Measurements from ENCODE around the gene FABP6. TPM values are rescaled to one million over a fixed set of nuclear protein-coding genes. Genes with fewer than 3 reads are reported as not detected.

FABP6 gene, protein sequence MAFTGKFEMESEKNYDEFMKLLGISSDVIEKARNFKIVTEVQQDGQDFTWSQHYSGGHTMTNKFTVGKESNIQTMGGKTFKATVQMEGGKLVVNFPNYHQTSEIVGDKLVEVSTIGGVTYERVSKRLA
- total RNA-seq (not detected), polyA plus RNA-seq (not detected)

GRCh38 chr5:160229190-160229742 is at the start of gene FABP6:
FABP6 (plus strand) TSS chr5:160229506; CDS start chr5:160229558, 52 bp downstream.
- Histone ChIP-seq H3K27ac (ENCODE audit: low read depth, low read length) (no peak within 1 kb of the TSS), H3K36me3 (ENCODE audit: insufficient read depth, low read length) (no peaks in the 10 kb centered on the region), H3K4me1 (ENCODE audit: insufficient read depth, low read length) (no peaks in the 10 kb centered on the region), H3K9me3 (ENCODE audit: low read length) (no peaks in the 10 kb centered on the region), H3K27me3 (ENCODE audit: insufficient read depth, low read length, poor library complexity, severe bottlenecking) (no peaks in the 10 kb centered on the region), H3K4me3 (ENCODE audit: low read length) (no peak within 1 kb of the TSS)
- H3K27ac Mint-ChIP-seq, result no peak within 1 kb of the TSS
- no peak within 1 kb of the TSS for H3K4me3 Mint-ChIP-seq
- no peaks in the 10 kb centered on the region for H3K9me3 Mint-ChIP-seq
- peaks cover 0 to 3% of the 10 kb centered on the region in 2 donors for H3K27me3 Mint-ChIP-seq
- ChIA-PET POLR2A (no interaction called here), CTCF (no interaction called here)
- DNase-seq, result no peak
- H3K4me1 Mint-ChIP-seq, result no peaks in the 10 kb centered on the region
- H3K36me3 Mint-ChIP-seq, result no peaks in the 10 kb centered on the region

GRCh38 chr5:160180931-160181330 is 48.4 kb upstream of the FABP6 start:
- Histone ChIP-seq H3K9me3 (ENCODE audit: low read length) (no peaks in the 10 kb centered on the region), H3K27ac (ENCODE audit: low read depth, low read length) (no peak overlapping the region), H3K27me3 (ENCODE audit: insufficient read depth, low read length, poor library complexity, severe bottlenecking) (no peaks in the 10 kb centered on the region), H3K4me3 (ENCODE audit: low read length) (no peak overlapping the region), H3K36me3 (ENCODE audit: insufficient read depth, low read length) (no peaks in the 10 kb centered on the region), H3K4me1 (ENCODE audit: insufficient read depth, low read length) (no peaks in the 10 kb centered on the region)
- Mint-ChIP-seq H3K9me3 (peaks cover 0 to 7% (median 0%) of the 10 kb centered on the region in 5 donors), H3K4me1 (no peaks in the 10 kb centered on the region), H3K27me3 (peaks cover 10 to 18% of the 10 kb centered on the region in 2 donors), H3K4me3 (no peak overlapping the region), H3K27ac (no peak overlapping the region), H3K36me3 (peaks cover 0 to 4% (median 0%) of the 10 kb centered on the region in 3 donors)
- ChIA-PET CTCF (no interaction called here), POLR2A (no interaction called here)
- no peak for DNase-seq

DNA sequence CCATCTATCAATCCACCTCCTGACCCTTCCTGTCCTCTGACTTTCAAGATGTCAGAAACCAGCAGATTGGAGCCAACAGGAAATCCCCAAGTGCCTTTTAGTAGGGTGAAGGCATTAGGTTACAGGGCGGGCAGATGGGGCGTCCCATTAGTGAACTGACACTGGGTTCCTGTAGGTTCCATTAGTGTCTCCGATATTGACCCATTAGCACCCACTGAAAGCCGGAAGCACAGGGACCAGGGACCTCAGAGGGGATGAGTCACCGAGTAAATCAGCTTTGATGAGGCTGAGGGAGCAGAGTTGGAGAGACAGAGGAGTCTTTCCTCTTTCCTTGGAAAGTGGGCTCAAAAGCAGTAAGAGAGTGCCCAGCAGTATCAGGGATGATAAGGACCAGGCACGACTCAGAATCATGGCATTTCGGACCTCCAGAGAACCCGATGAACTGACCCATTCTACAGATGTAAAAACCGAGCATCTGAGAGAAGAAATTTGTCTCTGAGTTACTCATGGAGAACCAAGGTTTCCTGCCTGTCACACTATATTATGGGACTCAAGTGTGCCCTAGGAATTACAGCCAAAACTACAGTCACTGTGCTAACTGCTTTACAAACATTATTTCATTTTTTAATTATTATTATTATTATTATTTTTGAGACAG is 47.2 kb upstream of the FABP6 start:
- H3K4me1 Mint-ChIP-seq, result no peaks in the 10 kb centered on the region
- no peak overlapping the region for H3K4me3 Mint-ChIP-seq
- Histone ChIP-seq H3K36me3 (ENCODE audit: insufficient read depth, low read length) (no peaks in the 10 kb centered on the region), H3K27me3 (ENCODE audit: insufficient read depth, low read length, poor library complexity, severe bottlenecking) (no peaks in the 10 kb centered on the region), H3K27ac (ENCODE audit: low read depth, low read length) (no peak overlapping the region), H3K9me3 (ENCODE audit: low read length) (no peaks in the 10 kb centered on the region), H3K4me3 (ENCODE audit: low read length) (no peak overlapping the region), H3K4me1 (ENCODE audit: insufficient read depth, low read length) (no peaks in the 10 kb centered on the region)
- peaks cover 0 to 10% (median 0%) of the 10 kb centered on the region in 3 donors for H3K36me3 Mint-ChIP-seq
- peaks cover 13 to 26% of the 10 kb centered on the region in 2 donors for H3K27me3 Mint-ChIP-seq
- ChIA-PET CTCF (no interaction called here), POLR2A (no interaction called here)
- H3K9me3 Mint-ChIP-seq, result peaks cover 0 to 12% (median 7%) of the 10 kb centered on the region in 5 donors
- DNase-seq, result no peak
- H3K27ac Mint-ChIP-seq, result no peak overlapping the region

DNA sequence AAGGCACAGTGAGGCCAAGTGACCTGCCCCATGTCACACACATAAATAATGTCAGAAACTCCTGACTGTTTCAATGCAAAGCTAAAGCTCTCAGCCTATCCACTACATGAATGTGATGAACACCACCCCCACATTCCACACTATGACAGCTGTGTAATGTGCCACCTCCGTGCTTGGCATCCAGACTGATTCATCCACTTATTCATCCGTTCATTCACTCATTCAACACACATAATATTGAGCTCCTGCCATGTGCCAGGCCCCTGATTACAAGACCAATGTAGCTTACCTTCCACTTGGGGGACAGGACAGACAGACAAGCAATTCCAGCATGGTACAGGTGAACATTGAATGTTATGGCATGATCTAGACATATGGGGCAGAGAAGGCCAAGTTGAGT is 46.2 kb upstream of the FABP6 start:
- H3K36me3 Mint-ChIP-seq, result peaks cover 0 to 10% (median 0%) of the 10 kb centered on the region in 3 donors
- POLR2A ChIA-PET, result no interaction called here
- no peak overlapping the region for H3K4me3 Mint-ChIP-seq
- H3K27ac Mint-ChIP-seq, result no peak overlapping the region
- Histone ChIP-seq H3K4me3 (ENCODE audit: low read length) (no peak overlapping the region), H3K36me3 (ENCODE audit: insufficient read depth, low read length) (no peaks in the 10 kb centered on the region), H3K27ac (ENCODE audit: low read depth, low read length) (no peak overlapping the region), H3K27me3 (ENCODE audit: insufficient read depth, low read length, poor library complexity, severe bottlenecking) (no peaks in the 10 kb centered on the region), H3K4me1 (ENCODE audit: insufficient read depth, low read length) (no peaks in the 10 kb centered on the region), H3K9me3 (ENCODE audit: low read length) (no peaks in the 10 kb centered on the region)
- peaks cover 0 to 12% (median 7%) of the 10 kb centered on the region in 5 donors for H3K9me3 Mint-ChIP-seq
- DNase-seq, result no peak
- H3K27me3 Mint-ChIP-seq, result peaks cover 15 to 29% of the 10 kb centered on the region in 2 donors
- no peaks in the 10 kb centered on the region for H3K4me1 Mint-ChIP-seq
- CTCF ChIA-PET, result no interaction called here

- Histone ChIP-seq H3K4me1 (ENCODE audit: insufficient read depth, low read length) (no peaks in the 10 kb centered on the region), H3K27me3 (ENCODE audit: insufficient read depth, low read length, poor library complexity, severe bottlenecking) (no peaks in the 10 kb centered on the region), H3K9me3 (ENCODE audit: low read length) (no peaks in the 10 kb centered on the region), H3K27ac (ENCODE audit: low read depth, low read length) (no peak overlapping the region), H3K4me3 (ENCODE audit: low read length) (no peak overlapping the region), H3K36me3 (ENCODE audit: insufficient read depth, low read length) (no peaks in the 10 kb centered on the region)
- Mint-ChIP-seq H3K4me1 (peaks cover 0 to 3% (median 0%) of the 10 kb centered on the region in 3 donors), H3K27ac (no peak overlapping the region), H3K9me3 (peaks cover 0 to 12% (median 7%) of the 10 kb centered on the region in 5 donors), H3K27me3 (peaks cover 22 to 45% of the 10 kb centered on the region in 2 donors), H3K36me3 (peaks cover 0 to 10% (median 0%) of the 10 kb centered on the region in 3 donors), H3K4me3 (no peak overlapping the region)
- POLR2A ChIA-PET, result no interaction called here
- CTCF ChIA-PET, result interaction anchor here (3.2 kb wide), 1 partner anchor 13 kb away, joined by 8 read pairs; no protein-coding TSS in a partner anchor
- DNase-seq, result no peak
Observed at GRCh38 chr5:160185626-160186360, 43.5 kb upstream of the FABP6 start.

- Mint-ChIP-seq H3K36me3 (peaks cover 0 to 10% (median 0%) of the 10 kb centered on the region in 3 donors), H3K27me3 (peaks cover 22 to 46% of the 10 kb centered on the region in 2 donors), H3K9me3 (peaks cover 0 to 12% (median 7%) of the 10 kb centered on the region in 5 donors), H3K27ac (no peak overlapping the region), H3K4me1 (peaks cover 0 to 3% (median 0%) of the 10 kb centered on the region in 3 donors), H3K4me3 (peak overlapping the region in 1 of 7 donors; percentile 76)
- Histone ChIP-seq H3K4me3 (ENCODE audit: low read length) (no peak overlapping the region), H3K9me3 (ENCODE audit: low read length) (no peaks in the 10 kb centered on the region), H3K27me3 (ENCODE audit: insufficient read depth, low read length, poor library complexity, severe bottlenecking) (no peaks in the 10 kb centered on the region), H3K27ac (ENCODE audit: low read depth, low read length) (no peak overlapping the region), H3K4me1 (ENCODE audit: insufficient read depth, low read length) (no peaks in the 10 kb centered on the region), H3K36me3 (ENCODE audit: insufficient read depth, low read length) (no peaks in the 10 kb centered on the region)
- no peak for DNase-seq
- POLR2A ChIA-PET, result no interaction called here
- CTCF ChIA-PET, result interaction anchor here (3.2 kb wide), 1 partner anchor 12 kb away, joined by 8 read pairs; no protein-coding TSS in a partner anchor
Observed at GRCh38 chr5:160186480-160186879, 42.8 kb upstream of the FABP6 start.

GRCh38 chr5:160187091-160187490 is 42.2 kb upstream of the FABP6 start:
- no peak overlapping the region for H3K27ac ChIP-seq (ENCODE audit: low read depth, low read length)
- no peaks in the 10 kb centered on the region for H3K9me3 ChIP-seq (ENCODE audit: low read length)
- H3K4me3 Mint-ChIP-seq, result no peak overlapping the region
- H3K4me3 ChIP-seq (ENCODE audit: low read length), result no peak overlapping the region
- DNase-seq, result no peak
- peaks cover 0 to 10% (median 0%) of the 10 kb centered on the region in 3 donors for H3K36me3 Mint-ChIP-seq
- peaks cover 22 to 48% of the 10 kb centered on the region in 2 donors for H3K27me3 Mint-ChIP-seq
- POLR2A ChIA-PET, result no interaction called here
- no peaks in the 10 kb centered on the region for H3K36me3 ChIP-seq (ENCODE audit: insufficient read depth, low read length)
- H3K27ac Mint-ChIP-seq, result no peak overlapping the region
- H3K27me3 ChIP-seq (ENCODE audit: insufficient read depth, low read length, poor library complexity, severe bottlenecking), result no peaks in the 10 kb centered on the region
- no peaks in the 10 kb centered on the region for H3K4me1 ChIP-seq (ENCODE audit: insufficient read depth, low read length)
- peaks cover 0 to 3% (median 0%) of the 10 kb centered on the region in 3 donors for H3K4me1 Mint-ChIP-seq
- CTCF ChIA-PET, result interaction anchor here (3.2 kb wide), 1 partner anchor 12 kb away, joined by 8 read pairs; no protein-coding TSS in a partner anchor
- peaks cover 0 to 12% (median 7%) of the 10 kb centered on the region in 5 donors for H3K9me3 Mint-ChIP-seq
